A673 (cell line): ENCODE measurements around the gene WFDC5. TPM values are rescaled to one million over a fixed set of nuclear protein-coding genes. Genes with fewer than 3 reads are reported as not detected.

ENCODE experiments used
- BruUV-seq: library from RNA; stranded (reverse); fragments of 400-500 nt; replicated peaks from 2 replicates; lab custom pipeline; 2021; lab: Mats Ljungman, UMichigan
- CTCF ChIA-PET: fragments of 300-600 bp; sonication (Branson Sonifier 250); formaldehyde crosslinking; loops from one replicate; lab custom pipeline; 2022; ENCODE audit warnings: antibody characterized with exemption; lab: Charles Lee
- POLR2A ChIA-PET: fragments of 300-600 bp; sonication (Branson Sonifier 250); formaldehyde crosslinking; loops from one replicate; lab custom pipeline; 2022; ENCODE audit warnings: antibody characterized with exemption; ENCODE audit not compliant: low non-redundant PET; lab: Charles Lee
- DNase-seq: peaks from one replicate; pipeline ENCODE4 v3.0.0-alpha.2; 2015; ENCODE audit warnings: low spot score
- H3K27ac ChIP-seq: fragments of 200-600 bp; sonication (generic); 2 replicates; pipeline ENCODE4 v1.5.1; 2016; ENCODE audit warnings: mixed run types, low read depth, mild to moderate bottlenecking, mixed read lengths, antibody characterized with exemption, low read length; ENCODE audit not compliant: poor library complexity, severe bottlenecking
- H3K27me3 ChIP-seq: fragments of 200-600 bp; sonication (generic); replicated peaks from 2 replicates; pipeline ENCODE4 v1.6.1; 2017; ENCODE audit warnings: mixed run types, low read depth, mild to moderate bottlenecking, mixed read lengths, antibody characterized with exemption, low read length; ENCODE audit not compliant: insufficient read depth, poor library complexity
- H3K36me3 ChIP-seq: fragments of 200-600 bp; sonication (generic); 2 replicates; pipeline ENCODE4 v1.6.1; 2016; ENCODE audit warnings: mixed run types, mild to moderate bottlenecking, mixed read lengths, antibody characterized with exemption, low read length; ENCODE audit not compliant: insufficient read depth, poor library complexity, severe bottlenecking
- H3K4me1 ChIP-seq: fragments of 200-600 bp; sonication (generic); 2 replicates; pipeline ENCODE4 v1.6.1; 2017; ENCODE audit warnings: mixed run types, mild to moderate bottlenecking, mixed read lengths, antibody characterized with exemption, low read length; ENCODE audit not compliant: insufficient read depth, poor library complexity, severe bottlenecking
- H3K4me3 ChIP-seq: fragments of 200-600 bp; sonication (generic); 2 replicates; pipeline ENCODE4 v1.5.1; 2016; ENCODE audit warnings: low read depth, mixed run types, mild to moderate bottlenecking, mixed read lengths, low read length; ENCODE audit not compliant: poor library complexity, severe bottlenecking
- H3K9me3 ChIP-seq: fragments of 200-600 bp; sonication (generic); 2 replicates; pipeline ENCODE4 v1.6.1; 2016; ENCODE audit warnings: mixed run types, low read depth, mild to moderate bottlenecking, mixed read lengths, antibody characterized with exemption, low read length; ENCODE audit not compliant: poor library complexity, severe bottlenecking
- EZH2 ChIP-seq: fragments of 200-600 bp; sonication (generic); IDR thresholded peaks from 2 replicates; pipeline ENCODE4 v1.6.1; 2017; ENCODE audit warnings: borderline replicate concordance, low read depth, mild to moderate bottlenecking, mixed read lengths, antibody characterized with exemption, low read length; ENCODE audit not compliant: poor library complexity, severe bottlenecking
- intact Hi-C: fragments of 100-400 bp; cut with micrococcal nuclease; formaldehyde crosslinking; loops from one replicate; pipeline ENCODE4 v1.10.0; 2022; ENCODE audit not compliant: unreplicated experiment
- total RNA-seq: library from RNA; stranded (reverse); gene quantifications from 2 replicates; pipeline ENCODE4 v1.2.3, GENCODE V29; 2021
- TF ChIP-seq, protein P1 (sequence below): fragments of 300-800, 200-600 bp; sonication (generic); conservative IDR thresholded peaks from 2 replicates; pipeline ENCODE4 v1.5.1; 2017; ENCODE audit warnings: low read depth, mild to moderate bottlenecking, antibody characterized with exemption, low read length, moderate library complexity, mixed read lengths

WFDC5 gene
- total RNA-seq, 1 experiment from 2014 or later, result not detected

DNA sequence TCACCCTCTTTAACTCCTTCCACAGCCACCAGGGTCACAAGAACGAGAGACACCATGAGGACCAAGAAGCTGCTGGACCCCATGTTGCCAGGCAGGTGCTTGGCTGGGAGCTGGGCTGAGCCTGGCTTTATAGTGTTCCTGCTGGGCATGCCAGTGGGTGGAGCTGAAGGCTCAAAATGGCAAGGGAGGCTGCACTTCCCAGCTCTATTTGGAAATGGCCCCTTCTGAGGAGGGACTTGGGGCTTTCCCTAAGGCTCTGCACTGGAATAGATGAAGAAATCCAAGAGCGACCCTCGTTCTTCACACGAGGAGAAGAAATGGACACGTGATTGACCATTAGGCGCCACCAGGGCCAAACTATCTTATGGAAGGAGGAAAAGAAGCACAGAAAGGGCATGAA, 9.4 kb upstream of the WFDC5 start, which contains the start of gene WFDC12:
TSS of gene WFDC12 (minus strand) at position 101 of the 400 bp plus-strand sequence. CDS start at position 83, 18 bp downstream.
- no TSS peak for BruUV-seq
- ChIA-PET CTCF (interaction anchor here (0.7 kb wide), 1 partner anchor 188 kb away, joined by 5 read pairs; no protein-coding TSS in a partner anchor), POLR2A (no interaction called here)
- Histone ChIP-seq H3K9me3 (no peaks in the 10 kb centered on the region), H3K27ac (no peak within 1 kb of the TSS), H3K27me3 (peaks cover 4% of the 10 kb centered on the region), H3K36me3 (no peaks in the 10 kb centered on the region), H3K4me1 (no peaks in the 10 kb centered on the region), H3K4me3 (no peak within 1 kb of the TSS)
- intact Hi-C loops, result no loop called here
- DNase-seq, result no peak
- TF ChIP-seq, protein P1, sequence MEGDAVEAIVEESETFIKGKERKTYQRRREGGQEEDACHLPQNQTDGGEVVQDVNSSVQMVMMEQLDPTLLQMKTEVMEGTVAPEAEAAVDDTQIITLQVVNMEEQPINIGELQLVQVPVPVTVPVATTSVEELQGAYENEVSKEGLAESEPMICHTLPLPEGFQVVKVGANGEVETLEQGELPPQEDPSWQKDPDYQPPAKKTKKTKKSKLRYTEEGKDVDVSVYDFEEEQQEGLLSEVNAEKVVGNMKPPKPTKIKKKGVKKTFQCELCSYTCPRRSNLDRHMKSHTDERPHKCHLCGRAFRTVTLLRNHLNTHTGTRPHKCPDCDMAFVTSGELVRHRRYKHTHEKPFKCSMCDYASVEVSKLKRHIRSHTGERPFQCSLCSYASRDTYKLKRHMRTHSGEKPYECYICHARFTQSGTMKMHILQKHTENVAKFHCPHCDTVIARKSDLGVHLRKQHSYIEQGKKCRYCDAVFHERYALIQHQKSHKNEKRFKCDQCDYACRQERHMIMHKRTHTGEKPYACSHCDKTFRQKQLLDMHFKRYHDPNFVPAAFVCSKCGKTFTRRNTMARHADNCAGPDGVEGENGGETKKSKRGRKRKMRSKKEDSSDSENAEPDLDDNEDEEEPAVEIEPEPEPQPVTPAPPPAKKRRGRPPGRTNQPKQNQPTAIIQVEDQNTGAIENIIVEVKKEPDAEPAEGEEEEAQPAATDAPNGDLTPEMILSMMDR, result no peak
- no peak for TF ChIP-seq EZH2

DNA sequence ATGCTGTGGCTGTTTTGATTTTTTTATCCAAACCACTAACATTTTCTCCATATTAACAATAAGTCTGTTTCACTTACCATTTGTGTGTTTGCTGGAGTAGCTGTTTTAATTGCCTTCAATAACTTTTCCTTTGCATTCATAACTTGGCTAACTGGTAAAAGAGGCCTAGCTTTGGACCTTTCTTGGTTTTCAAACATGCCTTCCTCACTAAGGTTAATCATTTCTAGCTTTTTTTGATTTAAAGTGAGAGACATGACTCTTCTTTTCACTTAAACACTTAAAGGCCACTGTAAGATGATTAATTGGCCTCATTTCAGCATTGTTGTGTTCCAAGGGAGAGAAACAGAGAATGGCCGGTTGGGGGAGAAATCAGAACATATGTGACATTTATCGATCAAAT, 6.4 kb upstream of the WFDC5 start:
- ChIA-PET POLR2A (no interaction called here), CTCF (no interaction called here)
- DNase-seq, result no peak
- H3K27me3 ChIP-seq, result peaks cover 6% of the 10 kb centered on the region
- H3K36me3 ChIP-seq, result no peaks in the 10 kb centered on the region
- no peak for TF ChIP-seq EZH2
- TF ChIP-seq, protein P1, result no peak
- no peak overlapping the region for H3K4me3 ChIP-seq
- no peak overlapping the region for H3K27ac ChIP-seq
- intact Hi-C loops, result no loop called here
- H3K4me1 ChIP-seq, result no peaks in the 10 kb centered on the region
- H3K9me3 ChIP-seq, result no peaks in the 10 kb centered on the region
- no TSS peak for BruUV-seq

DNA sequence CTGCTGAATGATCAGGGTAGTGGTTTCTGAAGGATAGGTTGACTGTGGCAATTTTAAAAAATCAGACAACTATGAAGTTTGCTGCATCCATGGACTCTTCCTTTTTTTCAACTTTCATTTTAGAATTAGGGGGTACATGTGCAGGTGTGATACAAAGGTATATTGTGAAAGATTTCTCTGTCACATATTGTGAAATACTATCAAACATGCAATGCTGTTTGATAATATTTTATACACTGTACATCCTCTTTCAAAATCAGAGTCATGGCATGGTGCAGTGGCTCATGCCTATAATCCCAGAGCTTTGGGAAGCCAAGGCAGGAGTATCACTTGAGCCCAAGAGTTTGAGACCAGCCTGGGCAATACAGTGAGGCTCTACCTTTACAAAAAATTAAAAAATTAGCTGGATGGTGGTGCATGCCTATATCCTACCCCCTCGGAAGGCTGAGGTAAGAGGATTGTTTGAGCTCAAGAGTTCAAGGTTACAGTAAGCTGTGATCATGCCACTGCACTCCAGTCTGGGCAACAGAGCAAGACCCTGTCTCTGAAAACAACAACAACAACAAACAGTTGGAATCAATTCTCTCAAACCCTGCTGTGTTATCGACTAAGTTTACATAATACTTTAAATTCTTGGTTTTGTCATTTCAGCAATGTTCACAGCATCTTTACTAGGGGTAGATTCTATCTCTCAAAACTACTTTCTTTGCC, 4.7 kb upstream of the WFDC5 start:
- no peaks in the 10 kb centered on the region for H3K9me3 ChIP-seq
- no peaks in the 10 kb centered on the region for H3K36me3 ChIP-seq
- no peaks in the 10 kb centered on the region for H3K4me1 ChIP-seq
- TF ChIP-seq, protein P1, result no peak
- TF ChIP-seq EZH2, result no peak
- intact Hi-C loops, result no loop called here
- H3K27me3 ChIP-seq, result peaks cover 6% of the 10 kb centered on the region
- no peak for DNase-seq
- POLR2A ChIA-PET, result interaction anchor here (0.6 kb wide), 1 partner anchor 158 kb away, joined by 4 read pairs; no protein-coding TSS in a partner anchor
- H3K4me3 ChIP-seq, result no peak overlapping the region
- CTCF ChIA-PET, result interaction anchor here (0.6 kb wide), 1 partner anchor 171 kb away, joined by 3 read pairs; no protein-coding TSS in a partner anchor
- no peak overlapping the region for H3K27ac ChIP-seq
- no TSS peak for BruUV-seq
